ENCODE measurements around the gene FGF1.

The FGF1 gene

GRCh38 chr5:142686210-142686734, 382 bp upstream of the FGF1 start:
- no peak overlapping the region for H3K4me3 Mint-ChIP-seq
- no peak overlapping the region for H3K27ac Mint-ChIP-seq
- ATAC-seq (no peak), DNase-seq (no peak)
- H3K36me3 Mint-ChIP-seq (ENCODE audit: low read depth): no peaks in the 10 kb centered on the region
- H3K4me1 Mint-ChIP-seq: no peaks in the 10 kb centered on the region
- no peaks in the 10 kb centered on the region for H3K9me3 Mint-ChIP-seq
- no peaks in the 10 kb centered on the region for H3K27me3 Mint-ChIP-seq

GRCh38 chr5:142684508-142685041, 1.3 kb downstream of the FGF1 start:
- H3K4me1 Mint-ChIP-seq: no peaks in the 10 kb centered on the region
- H3K36me3 Mint-ChIP-seq (ENCODE audit: low read depth): no peaks in the 10 kb centered on the region
- no peak for DNase-seq
- H3K4me3 Mint-ChIP-seq: no peak overlapping the region
- ATAC-seq: no peak
- H3K9me3 Mint-ChIP-seq: no peaks in the 10 kb centered on the region
- no peaks in the 10 kb centered on the region for H3K27me3 Mint-ChIP-seq
- H3K27ac Mint-ChIP-seq: no peak overlapping the region

GRCh38 chr5:142683881-142684505, 1.9 kb downstream of the FGF1 start:
- Mint-ChIP-seq H3K27ac (no peak overlapping the region), H3K9me3 (no peaks in the 10 kb centered on the region), H3K36me3 (ENCODE audit: low read depth) (no peaks in the 10 kb centered on the region), H3K27me3 (no peaks in the 10 kb centered on the region), H3K4me1 (no peaks in the 10 kb centered on the region), H3K4me3 (no peak overlapping the region)
- ATAC-seq: no peak
- DNase-seq: no peak

- Mint-ChIP-seq H3K4me1 (no peaks in the 10 kb centered on the region), H3K27me3 (no peaks in the 10 kb centered on the region), H3K9me3 (no peaks in the 10 kb centered on the region), H3K4me3 (no peak overlapping the region), H3K27ac (no peak overlapping the region), H3K36me3 (ENCODE audit: low read depth) (no peaks in the 10 kb centered on the region)
- no peak for ATAC-seq
- no peak for DNase-seq
These were observed 2.8 kb downstream of the FGF1 start for GRCh38 chr5:142683116-142683515.

- no peak for DNase-seq
- H3K4me3 Mint-ChIP-seq: no peak overlapping the region
- no peaks in the 10 kb centered on the region for H3K27me3 Mint-ChIP-seq
- H3K27ac Mint-ChIP-seq: no peak overlapping the region
- no peaks in the 10 kb centered on the region for H3K4me1 Mint-ChIP-seq
- no peak for ATAC-seq
- H3K36me3 Mint-ChIP-seq (ENCODE audit: low read depth): no peaks in the 10 kb centered on the region
- no peaks in the 10 kb centered on the region for H3K9me3 Mint-ChIP-seq
These were observed 5.2 kb downstream of the FGF1 start for GRCh38 chr5:142680605-142681259.

GRCh38 chr5:142679744-142680143, 6.1 kb downstream of the FGF1 start:
- no peaks in the 10 kb centered on the region for H3K27me3 Mint-ChIP-seq
- H3K4me3 Mint-ChIP-seq: no peak overlapping the region
- no peaks in the 10 kb centered on the region for H3K36me3 Mint-ChIP-seq (ENCODE audit: low read depth)
- no peak overlapping the region for H3K27ac Mint-ChIP-seq
- no peak for DNase-seq
- ATAC-seq: no peak
- H3K9me3 Mint-ChIP-seq: no peaks in the 10 kb centered on the region
- H3K4me1 Mint-ChIP-seq: no peaks in the 10 kb centered on the region

- Mint-ChIP-seq H3K27me3 (no peaks in the 10 kb centered on the region), H3K4me3 (no peak overlapping the region), H3K4me1 (no peaks in the 10 kb centered on the region), H3K9me3 (no peaks in the 10 kb centered on the region), H3K27ac (no peak overlapping the region), H3K36me3 (ENCODE audit: low read depth) (no peaks in the 10 kb centered on the region)
- ATAC-seq (no peak), DNase-seq (no peak)
These were observed 7.4 kb downstream of the FGF1 start for GRCh38 chr5:142678529-142678928.

- H3K27ac Mint-ChIP-seq: no peak overlapping the region
- H3K4me3 Mint-ChIP-seq: no peak overlapping the region
- H3K27me3 Mint-ChIP-seq: no peaks in the 10 kb centered on the region
- H3K4me1 Mint-ChIP-seq: no peaks in the 10 kb centered on the region
- ATAC-seq (no peak), DNase-seq (no peak)
- H3K36me3 Mint-ChIP-seq (ENCODE audit: low read depth): no peaks in the 10 kb centered on the region
- no peaks in the 10 kb centered on the region for H3K9me3 Mint-ChIP-seq
These were observed 8.7 kb downstream of the FGF1 start for GRCh38 chr5:142677198-142677597.

GRCh38 chr5:142676318-142676717, 9.6 kb downstream of the FGF1 start:
- DNase-seq: no peak
- H3K4me3 Mint-ChIP-seq: no peak overlapping the region
- no peak overlapping the region for H3K27ac Mint-ChIP-seq
- H3K9me3 Mint-ChIP-seq: no peaks in the 10 kb centered on the region
- H3K4me1 Mint-ChIP-seq: no peaks in the 10 kb centered on the region
- no peaks in the 10 kb centered on the region for H3K27me3 Mint-ChIP-seq
- ATAC-seq: no peak
- no peaks in the 10 kb centered on the region for H3K36me3 Mint-ChIP-seq (ENCODE audit: low read depth)

- ATAC-seq (no peak), DNase-seq (no peak)
- Mint-ChIP-seq H3K4me1 (no peaks in the 10 kb centered on the region), H3K4me3 (no peak overlapping the region), H3K36me3 (ENCODE audit: low read depth) (no peaks in the 10 kb centered on the region), H3K9me3 (no peaks in the 10 kb centered on the region), H3K27ac (no peak overlapping the region), H3K27me3 (no peaks in the 10 kb centered on the region)
These were observed 11.1 kb downstream of the FGF1 start for GRCh38 chr5:142674531-142675469.

GRCh38 chr5:142671801-142672200, 14.1 kb downstream of the FGF1 start:
- Mint-ChIP-seq H3K36me3 (ENCODE audit: low read depth) (no peaks in the 10 kb centered on the region), H3K27me3 (no peaks in the 10 kb centered on the region), H3K4me1 (no peaks in the 10 kb centered on the region), H3K4me3 (no peak overlapping the region), H3K27ac (no peak overlapping the region), H3K9me3 (no peaks in the 10 kb centered on the region)
- ATAC-seq: no peak
- no peak for DNase-seq

- no peak for DNase-seq
- Mint-ChIP-seq H3K9me3 (no peaks in the 10 kb centered on the region), H3K27ac (no peak overlapping the region), H3K27me3 (no peaks in the 10 kb centered on the region), H3K36me3 (ENCODE audit: low read depth) (no peaks in the 10 kb centered on the region), H3K4me1 (no peaks in the 10 kb centered on the region), H3K4me3 (no peak overlapping the region)
- no peak for ATAC-seq
These were observed 14.6 kb downstream of the FGF1 start for GRCh38 chr5:142671266-142671665.

GRCh38 chr5:142670804-142671203, 15.1 kb downstream of the FGF1 start:
- no peaks in the 10 kb centered on the region for H3K9me3 Mint-ChIP-seq
- H3K27ac Mint-ChIP-seq: no peak overlapping the region
- no peaks in the 10 kb centered on the region for H3K4me1 Mint-ChIP-seq
- no peaks in the 10 kb centered on the region for H3K36me3 Mint-ChIP-seq (ENCODE audit: low read depth)
- no peak for DNase-seq
- no peaks in the 10 kb centered on the region for H3K27me3 Mint-ChIP-seq
- H3K4me3 Mint-ChIP-seq: no peak overlapping the region
- no peak for ATAC-seq

GRCh38 chr5:142669477-142669876, 16.4 kb downstream of the FGF1 start:
- Mint-ChIP-seq H3K27ac (no peak overlapping the region), H3K27me3 (no peaks in the 10 kb centered on the region), H3K36me3 (ENCODE audit: low read depth) (no peaks in the 10 kb centered on the region), H3K4me3 (no peak overlapping the region), H3K4me1 (no peaks in the 10 kb centered on the region), H3K9me3 (no peaks in the 10 kb centered on the region)
- ATAC-seq (no peak), DNase-seq (no peak)
